HepG2 (cell line): Measurements from ENCODE around the gene ECT2. TPM values are rescaled to one million over a fixed set of nuclear protein-coding genes. Genes with fewer than 3 reads are reported as not detected.
A peak's percentile ranks its signal among the peaks of the same experiment; 100 is the strongest.

Experiments
- AGO2 ChIP-seq: fragments of 200-400 bp; formaldehyde crosslinking; optimal IDR thresholded peaks from 2 replicates; pipeline ENCODE3; 2017; ENCODE audit warnings: mild to moderate bottlenecking, low read depth, low read length, moderate library complexity
- BCL6 ChIP-seq: IDR thresholded peaks from 2 replicates; pipeline ENCODE4 v1.6.1; 2016; ENCODE audit warnings: missing genetic modification reagents, missing compliant biosample characterization
- HDAC6 ChIP-seq: fragments of 200-600 bp; sonication (generic); IDR thresholded peaks from 2 replicates; pipeline ENCODE4 v1.7.0; 2017; ENCODE audit warnings: mild to moderate bottlenecking, antibody characterized with exemption, low read length, low read depth
- HNRNPK ChIP-seq: fragments of 200-400 bp; formaldehyde crosslinking; IDR thresholded peaks from 2 replicates; pipeline ENCODE4 v1.6.1; 2018; ENCODE audit warnings: low read length, low read depth, moderate library complexity, mild to moderate bottlenecking; ENCODE audit not compliant: poor library complexity, severe bottlenecking
- KAT2B ChIP-seq: fragments of 150-350 bp; IDR thresholded peaks from 2 replicates; pipeline ENCODE4 v1.6.1; 2014; ENCODE audit warnings: low read depth, low read length, borderline replicate concordance
- KDM1A ChIP-seq: IDR thresholded peaks from 2 replicates; pipeline ENCODE4 v1.6.1; 2016; ENCODE audit warnings: missing compliant biosample characterization
- KDM2A ChIP-seq: sonication (generic); formaldehyde crosslinking; IDR thresholded peaks from 2 replicates; pipeline ENCODE4 v1.4.0; 2020; ENCODE audit warnings: low read depth, missing genetic modification reagents, borderline replicate concordance
- MAF1 ChIP-seq: sonication (generic); formaldehyde crosslinking; IDR thresholded peaks from 2 replicates; pipeline ENCODE4 v1.5.0; 2020; ENCODE audit warnings: missing genetic modification reagents, borderline replicate concordance
- MIER3 ChIP-seq: IDR thresholded peaks from 2 replicates; pipeline ENCODE4 v1.6.1; 2016; ENCODE audit warnings: missing compliant biosample characterization, borderline replicate concordance
- NCOA1 ChIP-seq: sonication (generic); formaldehyde crosslinking; IDR thresholded peaks from 2 replicates; pipeline ENCODE4 v1.9.0; 2021; ENCODE audit warnings: missing genetic modification reagents
- NFE2L1 ChIP-seq: sonication (generic); formaldehyde crosslinking; IDR thresholded peaks from 2 replicates; pipeline ENCODE4 v1.4.0; 2020; ENCODE audit warnings: missing genetic modification reagents, mild to moderate bottlenecking, borderline replicate concordance
- SOX13 ChIP-seq, 3 experiments: fragments of 450-650 bp in 1 of 3; sonication (generic) in 1 of 3; formaldehyde crosslinking in 1 of 3; IDR thresholded peaks in 2 of 3; conservative IDR thresholded peaks in 1 of 3; 2 replicates each; pipeline versions ENCODE4 v1.5.0 to v1.6.1; 2016 to 2020; ENCODE audit warnings: antibody characterized with exemption in 1 of 3, mild to moderate bottlenecking in 1 of 3, missing compliant biosample characterization in 1 of 3, missing genetic modification reagents in 1 of 3, moderate library complexity in 1 of 3
- TCF7L2 ChIP-seq: IDR thresholded peaks from 2 replicates; pipeline ENCODE4 v1.6.1; 2011; ENCODE audit warnings: mild to moderate bottlenecking, low read depth, low read length, moderate library complexity
- ZC3H4 ChIP-seq: sonication (generic); formaldehyde crosslinking; IDR thresholded peaks from 2 replicates; pipeline ENCODE4 v1.4.0; 2020; ENCODE audit warnings: missing genetic modification reagents, borderline replicate concordance
- ZNF180 ChIP-seq: sonication (generic); formaldehyde crosslinking; IDR thresholded peaks from 2 replicates; pipeline ENCODE4 v1.4.0; 2020; ENCODE audit warnings: low read depth, missing genetic modification reagents, borderline replicate concordance
- ZNF274 ChIP-seq: sonication (generic); formaldehyde crosslinking; IDR thresholded peaks from 2 replicates; pipeline ENCODE4 v1.5.1; 2020; ENCODE audit warnings: mild to moderate bottlenecking, missing genetic modification reagents
- ZNF468 ChIP-seq: sonication (generic); formaldehyde crosslinking; IDR thresholded peaks from 2 replicates; pipeline ENCODE4 v1.8.0; 2022; ENCODE audit warnings: mild to moderate bottlenecking, moderate library complexity, missing genetic modification reagents
- ZNF570 ChIP-seq: sonication (generic); formaldehyde crosslinking; IDR thresholded peaks from 2 replicates; pipeline ENCODE4 v1.4.0; 2020; ENCODE audit warnings: mild to moderate bottlenecking, missing genetic modification reagents, borderline replicate concordance
- polyA plus RNA-seq, 8 experiments: library from polyadenylated mRNA; depleted of rRNA in 3 of 8; stranded (reverse) in 7 of 8; unstranded in 1 of 8; fragments of >200 nt; fragmentation: Illumina TruSeq in 4 of 8; extraction: Trizol in 4 of 8; gene quantifications; 2 replicates each; pipeline versions ENCODE4 v1.2.1 to v1.2.3, GENCODE V29; 2011 to 2016; ENCODE audit warnings: low read depth in 4 of 8, missing spikeins in 1 of 8, mixed read lengths in 1 of 8; ENCODE audit not compliant: insufficient read depth in 1 of 8
- total RNA-seq, 5 experiments: library from RNA; depleted of rRNA; stranded (reverse); fragments of >200 nt; fragmentation: Illumina TruSeq; extraction: Trizol; gene quantifications; 2 replicates each; pipeline ENCODE4 v1.2.3, GENCODE V29; 2016; ENCODE audit warnings: low read depth in 1 of 5
- TF ChIP-seq, protein P1 (sequence below): sonication (generic); formaldehyde crosslinking; IDR thresholded peaks from 2 replicates; pipeline ENCODE4 v1.5.0; 2020; ENCODE audit warnings: missing genetic modification reagents, mild to moderate bottlenecking, borderline replicate concordance
- TF ChIP-seq, protein P2 (sequence below): sonication (generic); formaldehyde crosslinking; IDR thresholded peaks from 2 replicates; pipeline ENCODE4 v1.9.0; 2022; ENCODE audit warnings: low read depth, missing genetic modification reagents
- TF ChIP-seq, protein P3 (sequence below): sonication (generic); formaldehyde crosslinking; IDR thresholded peaks from 2 replicates; pipeline ENCODE4 v1.5.0; 2020; ENCODE audit warnings: mild to moderate bottlenecking, missing genetic modification reagents, borderline replicate concordance
- TF ChIP-seq, protein P4 (sequence below): sonication (generic); formaldehyde crosslinking; IDR thresholded peaks from 2 replicates; pipeline ENCODE4 v1.4.0; 2020; ENCODE audit warnings: missing genetic modification reagents

The ECT2 gene
- total and polyA plus RNA-seq, 2 of the 13 experiments (the other 11 are each of a cell fraction or from before 2014, with no cell fraction given), result 21.6 to 52.0 TPM

DNA sequence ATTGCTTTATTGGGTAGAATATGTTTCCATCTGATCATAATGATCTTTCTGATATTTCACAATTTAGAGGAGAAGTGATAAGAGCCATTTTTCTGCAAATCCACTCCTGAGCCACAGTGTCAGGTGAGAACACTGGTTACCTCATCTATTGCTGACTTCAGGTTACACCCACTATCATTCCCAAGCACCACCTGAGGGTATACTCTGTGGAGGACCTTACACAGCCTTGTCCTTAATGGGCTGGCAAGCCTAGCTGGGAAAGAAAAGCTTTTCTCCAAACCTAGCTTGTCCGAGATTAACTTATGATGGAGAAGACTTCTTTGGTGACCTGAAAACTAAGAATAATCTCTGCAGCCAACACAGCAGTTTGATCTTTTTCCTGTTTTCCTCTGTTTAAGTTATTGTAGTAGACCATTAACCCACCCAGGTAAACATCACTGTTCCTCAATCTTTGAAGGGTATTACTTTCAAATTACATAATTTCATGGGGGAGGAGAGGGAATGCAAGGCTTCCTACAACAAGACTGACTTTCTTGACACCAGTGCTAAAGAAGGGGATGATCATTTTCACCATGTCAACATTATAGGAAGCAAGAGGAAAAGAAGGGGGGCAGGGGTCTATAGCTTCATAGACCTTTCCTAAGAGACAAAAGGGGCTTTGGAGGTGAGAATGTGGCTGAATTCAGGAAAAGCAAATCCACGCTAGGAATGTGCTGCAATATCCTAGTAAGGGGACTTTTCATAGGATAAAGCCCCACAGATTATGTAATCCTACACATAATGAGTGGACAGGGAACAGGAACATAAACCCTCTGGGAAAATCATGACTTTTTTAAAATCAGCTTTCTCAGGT, 41.4 kb upstream of the ECT2 start (continued):
- TF ChIP-seq, protein P1, sequence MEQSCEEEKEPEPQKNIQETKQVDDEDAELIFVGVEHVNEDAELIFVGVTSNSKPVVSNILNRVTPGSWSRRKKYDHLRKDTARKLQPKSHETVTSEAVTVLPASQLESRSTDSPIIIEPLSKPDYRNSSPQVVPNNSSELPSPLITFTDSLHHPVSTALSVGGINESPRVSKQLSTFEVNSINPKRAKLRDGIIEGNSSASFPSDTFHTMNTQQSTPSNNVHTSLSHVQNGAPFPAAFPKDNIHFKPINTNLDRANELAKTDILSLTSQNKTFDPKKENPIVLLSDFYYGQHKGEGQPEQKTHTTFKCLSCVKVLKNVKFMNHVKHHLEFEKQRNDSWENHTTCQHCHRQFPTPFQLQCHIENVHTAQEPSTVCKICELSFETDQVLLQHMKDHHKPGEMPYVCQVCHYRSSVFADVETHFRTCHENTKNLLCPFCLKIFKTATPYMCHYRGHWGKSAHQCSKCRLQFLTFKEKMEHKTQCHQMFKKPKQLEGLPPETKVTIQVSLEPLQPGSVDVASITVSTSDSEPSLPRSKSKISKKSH (CRISPR knock-in tag), result no peak
- TF ChIP-seq HNRNPK (no peak), SOX13 (IDR thresholded peaks at IDR 0.05) (no peak), SOX13 (CRISPR knock-in tag; conservative IDR thresholded peaks at IDR 0.05 in 1 of 2, IDR thresholded peaks at IDR 0.05 in 1 of 2) (peak in 1 of 2 experiments; percentile 64; a peak in 1 of 4 replicates), TCF7L2 (no peak), KDM2A (CRISPR knock-in tag) (no peak), KDM1A (CRISPR knock-in tag) (no peak), MAF1 (CRISPR knock-in tag) (no peak), ZC3H4 (CRISPR knock-in tag) (no peak), NFE2L1 (no peak), MIER3 (CRISPR knock-in tag) (no peak), ZNF570 (CRISPR knock-in tag) (no peak), ZNF180 (CRISPR knock-in tag) (no peak), KAT2B (no peak), HDAC6 (no peak), ZNF468 (CRISPR knock-in tag) (no peak), BCL6 (CRISPR knock-in tag) (peak; percentile 52; the same call in 1 of the 2 replicates), NCOA1 (CRISPR knock-in tag) (no peak), AGO2 (no peak), ZNF274 (no peak)
- TF ChIP-seq, protein P2, sequence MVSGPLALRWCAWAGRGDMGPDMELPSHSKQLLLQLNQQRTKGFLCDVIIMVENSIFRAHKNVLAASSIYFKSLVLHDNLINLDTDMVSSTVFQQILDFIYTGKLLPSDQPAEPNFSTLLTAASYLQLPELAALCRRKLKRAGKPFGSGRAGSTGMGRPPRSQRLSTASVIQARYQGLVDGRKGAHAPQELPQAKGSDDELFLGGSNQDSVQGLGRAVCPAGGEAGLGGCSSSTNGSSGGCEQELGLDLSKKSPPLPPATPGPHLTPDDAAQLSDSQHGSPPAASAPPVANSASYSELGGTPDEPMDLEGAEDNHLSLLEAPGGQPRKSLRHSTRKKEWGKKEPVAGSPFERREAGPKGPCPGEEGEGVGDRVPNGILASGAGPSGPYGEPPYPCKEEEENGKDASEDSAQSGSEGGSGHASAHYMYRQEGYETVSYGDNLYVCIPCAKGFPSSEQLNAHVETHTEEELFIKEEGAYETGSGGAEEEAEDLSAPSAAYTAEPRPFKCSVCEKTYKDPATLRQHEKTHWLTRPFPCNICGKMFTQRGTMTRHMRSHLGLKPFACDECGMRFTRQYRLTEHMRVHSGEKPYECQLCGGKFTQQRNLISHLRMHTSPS (CRISPR knock-in tag), result no peak
- TF ChIP-seq, protein P3, sequence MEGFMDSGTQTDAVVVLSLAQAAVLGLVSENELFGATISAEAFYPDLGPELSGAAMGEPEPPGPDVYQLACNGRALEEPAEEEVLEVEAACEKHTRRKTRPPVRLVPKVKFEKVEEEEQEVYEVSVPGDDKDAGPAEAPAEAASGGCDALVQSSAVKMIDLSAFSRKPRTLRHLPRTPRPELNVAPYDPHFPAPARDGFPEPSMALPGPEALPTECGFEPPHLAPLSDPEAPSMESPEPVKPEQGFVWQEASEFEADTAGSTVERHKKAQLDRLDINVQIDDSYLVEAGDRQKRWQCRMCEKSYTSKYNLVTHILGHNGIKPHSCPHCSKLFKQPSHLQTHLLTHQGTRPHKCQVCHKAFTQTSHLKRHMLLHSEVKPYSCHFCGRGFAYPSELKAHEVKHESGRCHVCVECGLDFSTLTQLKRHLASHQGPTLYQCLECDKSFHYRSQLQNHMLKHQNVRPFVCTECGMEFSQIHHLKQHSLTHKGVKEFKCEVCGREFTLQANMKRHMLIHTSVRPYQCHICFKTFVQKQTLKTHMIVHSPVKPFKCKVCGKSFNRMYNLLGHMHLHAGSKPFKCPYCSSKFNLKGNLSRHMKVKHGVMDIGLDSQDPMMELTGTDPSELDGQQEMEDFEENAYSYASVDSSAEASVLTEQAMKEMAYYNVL, result no peak
- TF ChIP-seq, protein P4, sequence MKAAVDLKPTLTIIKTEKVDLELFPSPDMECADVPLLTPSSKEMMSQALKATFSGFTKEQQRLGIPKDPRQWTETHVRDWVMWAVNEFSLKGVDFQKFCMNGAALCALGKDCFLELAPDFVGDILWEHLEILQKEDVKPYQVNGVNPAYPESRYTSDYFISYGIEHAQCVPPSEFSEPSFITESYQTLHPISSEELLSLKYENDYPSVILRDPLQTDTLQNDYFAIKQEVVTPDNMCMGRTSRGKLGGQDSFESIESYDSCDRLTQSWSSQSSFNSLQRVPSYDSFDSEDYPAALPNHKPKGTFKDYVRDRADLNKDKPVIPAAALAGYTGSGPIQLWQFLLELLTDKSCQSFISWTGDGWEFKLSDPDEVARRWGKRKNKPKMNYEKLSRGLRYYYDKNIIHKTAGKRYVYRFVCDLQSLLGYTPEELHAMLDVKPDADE (CRISPR knock-in tag), result no peak
